HG03196 (cell line): ENCODE data around the gene PPFIBP2.

Experiments
- ATAC-seq: cut with Tn5 transposase; IDR thresholded peaks from one replicate; pipeline ENCODE4 v1.9.1; 2021; ENCODE audit not compliant: unreplicated experiment

The PPFIBP2 gene

GRCh38 chr11:7524462-7525235, 10.8 kb downstream of the PPFIBP2 start:
- ATAC-seq: no peak

GRCh38 chr11:7525424-7525823, 11.6 kb downstream of the PPFIBP2 start:
- ATAC-seq: no peak

GRCh38 chr11:7527029-7527428, 13.2 kb downstream of the PPFIBP2 start:
- ATAC-seq: no peak

GRCh38 chr11:7528514-7529049, 14.8 kb downstream of the PPFIBP2 start:
- no peak for ATAC-seq

- ATAC-seq: no peak
Observed at GRCh38 chr11:7530013-7530640, 16.3 kb downstream of the PPFIBP2 start.

- ATAC-seq: no peak
Observed at GRCh38 chr11:7531011-7531410, 17.2 kb downstream of the PPFIBP2 start.

GRCh38 chr11:7532405-7533145, 18.8 kb downstream of the PPFIBP2 start:
- no peak for ATAC-seq

- ATAC-seq: peak; percentile 36
Observed at GRCh38 chr11:7533199-7534041, 19.6 kb downstream of the PPFIBP2 start.

- ATAC-seq: peak; percentile 57
Observed at GRCh38 chr11:7534042-7534378, 20.2 kb downstream of the PPFIBP2 start.

- ATAC-seq: no peak
Observed at GRCh38 chr11:7536100-7536499, 22.3 kb downstream of the PPFIBP2 start.

- ATAC-seq: no peak
Observed at GRCh38 chr11:7537265-7537664, 23.5 kb downstream of the PPFIBP2 start.

- ATAC-seq: no peak
Observed at GRCh38 chr11:7538031-7538430, 24.2 kb downstream of the PPFIBP2 start.

- ATAC-seq: no peak
Observed at GRCh38 chr11:7538466-7539454, 25.0 kb downstream of the PPFIBP2 start.

- no peak for ATAC-seq
Observed at GRCh38 chr11:7540830-7541555, 27.2 kb downstream of the PPFIBP2 start.

GRCh38 chr11:7543302-7543701, 29.5 kb downstream of the PPFIBP2 start:
- no peak for ATAC-seq

- no peak for ATAC-seq
Observed at GRCh38 chr11:7544021-7544420, 30.2 kb downstream of the PPFIBP2 start.

GRCh38 chr11:7545611-7546010, 31.8 kb downstream of the PPFIBP2 start:
- no peak for ATAC-seq

- no peak for ATAC-seq
Observed at GRCh38 chr11:7546324-7546791, 32.6 kb downstream of the PPFIBP2 start.

- no peak for ATAC-seq
Observed at GRCh38 chr11:7547687-7548086, 33.9 kb downstream of the PPFIBP2 start.
